ENCODE data around the gene CNR2.
"Not testable (repeated sequence)": the region's sequence is repeated elsewhere in the genome, so short reads cannot be mapped to it uniquely, and the experiment has no call there.

CNR2 gene

DNA sequence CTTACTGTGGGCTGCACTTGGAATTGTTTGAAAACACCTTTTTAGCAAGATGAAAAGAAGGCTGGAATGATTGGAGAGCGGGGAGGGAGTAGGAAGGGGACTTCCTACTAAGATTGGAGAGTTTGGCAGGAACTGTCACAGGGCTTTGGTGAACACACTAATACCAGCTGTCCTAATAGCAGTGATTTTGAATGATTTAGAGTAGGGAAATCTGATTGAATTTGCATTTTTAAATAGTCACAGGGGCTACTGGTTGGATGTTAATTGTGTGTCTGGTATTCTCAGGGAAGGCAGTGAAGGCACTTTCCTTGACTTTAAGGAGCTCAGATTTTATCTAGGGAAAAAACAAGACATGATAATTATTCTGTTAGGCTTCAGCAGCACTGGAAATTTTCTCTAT, 85.4 kb downstream of the CNR2 start:
- DNase-seq = no peak

DNA sequence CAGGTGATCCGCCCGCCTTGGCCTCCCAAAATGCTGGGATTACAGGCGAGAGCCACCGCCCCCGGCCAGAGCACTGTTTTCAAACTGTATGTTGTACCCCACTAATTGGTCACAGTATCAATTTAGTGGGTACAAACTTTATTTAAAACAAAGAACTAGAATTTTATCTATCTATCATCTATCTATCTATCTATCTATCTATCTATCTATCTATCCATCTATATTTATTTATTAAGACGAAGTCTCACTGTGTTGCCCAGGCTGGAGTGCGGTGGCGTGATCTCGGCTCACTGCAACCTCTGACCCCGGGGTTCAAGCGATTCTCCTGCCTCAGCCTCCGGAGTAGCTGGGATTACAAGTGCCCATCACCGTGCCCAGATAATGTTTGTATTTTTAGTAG, 86.6 kb downstream of the CNR2 start:
- DNase-seq = not testable (repeated sequence)

DNA sequence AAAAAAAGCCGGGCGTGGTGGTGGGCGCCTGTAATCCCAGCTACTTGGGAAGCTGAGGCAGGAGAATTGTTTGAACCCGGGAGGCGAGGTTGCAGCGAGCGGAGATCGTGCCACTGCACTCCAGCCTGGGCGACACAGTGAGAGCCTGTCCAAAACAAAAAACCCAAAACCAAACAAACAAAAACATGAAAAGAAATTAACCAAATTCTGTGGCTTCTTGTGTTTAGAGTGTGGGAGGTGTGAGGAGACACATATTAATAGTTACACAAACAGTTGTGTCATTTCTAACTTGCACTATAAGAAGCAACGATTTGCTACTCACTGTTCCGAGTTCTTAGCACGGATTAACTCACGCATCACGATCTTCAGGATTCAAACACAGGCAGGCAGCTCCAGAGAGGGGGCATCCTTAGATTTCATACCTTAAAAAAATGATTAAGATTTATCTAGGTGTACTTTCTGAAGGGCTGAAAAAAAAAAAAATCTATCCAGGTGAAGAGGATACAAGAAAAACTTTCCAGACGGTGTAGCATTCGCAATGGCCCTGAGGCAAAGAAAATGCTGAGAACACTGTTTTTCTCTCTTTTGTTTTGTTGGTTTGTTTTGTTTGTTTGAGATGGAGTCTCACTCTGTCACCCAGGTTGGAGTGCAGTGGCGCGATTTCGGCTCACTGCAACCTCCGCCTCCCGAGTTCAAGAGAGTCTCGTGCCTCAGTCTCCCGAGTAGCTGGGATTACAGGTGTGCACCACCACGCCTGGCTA, 87.2 kb downstream of the CNR2 start:
- DNase-seq = peak; percentile 26

DNA sequence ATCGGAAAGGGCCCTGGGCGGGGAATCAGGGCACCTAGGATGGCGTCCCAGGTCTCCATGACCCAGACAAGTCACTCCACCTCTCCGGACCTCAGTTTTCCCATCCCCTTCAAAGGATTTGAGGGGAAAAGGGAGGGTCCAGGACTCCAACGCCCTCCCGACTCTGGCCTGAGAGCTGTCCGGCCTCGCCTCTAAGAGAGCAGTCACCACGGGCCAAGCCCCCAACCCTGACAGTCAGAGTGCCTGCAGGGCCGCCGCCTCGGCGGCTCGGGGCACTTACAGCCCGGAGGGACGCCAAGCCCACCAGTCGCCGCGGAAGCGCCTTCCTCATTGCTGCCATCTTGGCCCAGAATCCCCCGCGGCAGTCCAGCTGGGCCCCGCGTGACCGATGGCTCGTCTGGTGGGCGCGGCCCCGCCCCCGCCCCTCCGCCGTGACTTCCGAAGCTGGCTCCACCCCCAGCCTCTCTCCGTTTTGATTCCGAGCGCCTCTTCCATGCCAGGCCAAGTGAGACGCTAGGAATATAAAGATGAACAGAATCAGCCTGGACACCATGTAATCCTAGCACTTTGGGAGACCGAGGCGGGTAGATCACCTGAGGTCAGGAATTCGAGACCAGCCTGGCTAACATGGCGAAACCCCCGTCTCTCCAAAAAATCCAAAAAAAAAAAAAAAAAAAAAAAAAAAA, 87.9 kb downstream of the CNR2 start, which contains the start of gene HMGCL:
TSS of gene HMGCL (minus strand) at position 354 of the 686 bp plus-strand sequence. CDS start at position 340, 14 bp downstream.
- DNase-seq = peak; percentile 95

DNA sequence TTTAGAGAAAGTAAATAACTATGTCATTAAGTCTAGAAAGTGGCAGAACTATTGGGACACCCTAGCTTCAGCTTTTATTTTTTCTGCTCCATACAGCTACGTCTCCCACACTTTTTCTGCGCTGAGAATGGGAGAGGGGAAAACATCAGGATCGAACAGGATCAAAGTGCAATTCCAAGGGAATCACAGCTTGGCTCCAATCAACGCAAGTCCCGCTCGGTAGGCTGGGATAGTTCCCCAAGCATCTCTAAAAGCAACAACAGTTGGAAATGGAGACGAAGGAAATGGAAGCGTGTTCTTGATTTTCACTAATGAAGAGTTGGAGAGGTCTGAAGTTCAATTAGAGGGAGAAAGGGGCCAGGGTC, 88.5 kb downstream of the CNR2 start:
- DNase-seq = no peak

DNA sequence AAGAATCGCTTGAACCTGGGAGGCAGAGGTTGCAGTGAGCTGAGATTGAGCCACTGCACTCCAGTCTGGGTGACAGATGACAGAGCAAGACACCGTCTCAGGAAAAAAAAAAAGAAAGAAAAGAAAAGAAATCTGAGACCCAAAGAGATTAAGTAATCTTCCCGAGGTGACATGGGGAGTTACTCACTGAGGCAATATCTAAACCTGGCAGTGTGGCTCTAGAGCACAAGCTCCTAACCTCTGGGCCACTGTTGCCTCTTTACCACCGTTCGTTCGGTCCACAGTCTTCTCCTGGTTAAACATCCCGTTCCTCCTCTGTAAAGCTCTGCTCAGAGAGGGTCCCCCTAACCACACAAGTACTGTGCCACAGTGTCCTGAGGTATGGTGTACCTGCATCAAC, 89.4 kb downstream of the CNR2 start:
- DNase-seq = no peak

Measured in NCI-H82 (cell line).